ENCODE data around the gene UNC5C. TPM values are rescaled to one million over a fixed set of nuclear protein-coding genes. Genes with fewer than 3 reads are reported as not detected.

Gene UNC5C
- polyA plus RNA-seq, 1 of the 3 experiments (the other 2 are of a cell fraction), result 3.3 TPM

DNA sequence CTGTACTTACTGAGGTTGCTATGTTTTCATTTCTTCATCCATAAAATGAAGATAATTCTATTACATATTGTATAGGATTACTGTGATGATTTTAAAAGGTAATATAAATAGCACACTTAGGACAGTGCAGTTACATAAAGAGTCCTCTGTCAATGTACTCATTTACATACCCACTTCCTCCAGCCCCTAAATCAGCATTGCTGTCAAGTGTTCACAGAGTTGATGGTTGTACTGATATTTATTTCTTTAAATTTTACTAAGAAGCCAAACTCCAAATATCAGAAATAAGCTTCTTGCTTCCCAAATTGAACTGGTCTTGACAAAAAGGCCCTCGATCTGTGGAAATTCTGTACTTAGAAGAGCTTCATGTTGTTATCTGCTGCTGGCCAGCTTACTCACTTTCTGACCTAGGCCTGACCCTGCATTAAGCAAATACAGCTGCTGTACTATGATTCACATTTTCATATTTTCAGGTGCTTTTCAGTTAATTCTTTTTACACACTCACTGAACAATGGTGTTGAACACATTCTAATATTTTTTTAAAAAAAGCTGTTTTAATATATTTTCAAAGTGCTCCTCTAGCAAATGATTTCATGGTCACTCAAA, 259.6 kb downstream of the UNC5C start (continued):
- no peak for TF ChIP-seq USF2 (IDR thresholded peaks at IDR 0.05; ENCODE audit: borderline replicate concordance, low read depth, low read length)
- TF ChIP-seq, protein P1, sequence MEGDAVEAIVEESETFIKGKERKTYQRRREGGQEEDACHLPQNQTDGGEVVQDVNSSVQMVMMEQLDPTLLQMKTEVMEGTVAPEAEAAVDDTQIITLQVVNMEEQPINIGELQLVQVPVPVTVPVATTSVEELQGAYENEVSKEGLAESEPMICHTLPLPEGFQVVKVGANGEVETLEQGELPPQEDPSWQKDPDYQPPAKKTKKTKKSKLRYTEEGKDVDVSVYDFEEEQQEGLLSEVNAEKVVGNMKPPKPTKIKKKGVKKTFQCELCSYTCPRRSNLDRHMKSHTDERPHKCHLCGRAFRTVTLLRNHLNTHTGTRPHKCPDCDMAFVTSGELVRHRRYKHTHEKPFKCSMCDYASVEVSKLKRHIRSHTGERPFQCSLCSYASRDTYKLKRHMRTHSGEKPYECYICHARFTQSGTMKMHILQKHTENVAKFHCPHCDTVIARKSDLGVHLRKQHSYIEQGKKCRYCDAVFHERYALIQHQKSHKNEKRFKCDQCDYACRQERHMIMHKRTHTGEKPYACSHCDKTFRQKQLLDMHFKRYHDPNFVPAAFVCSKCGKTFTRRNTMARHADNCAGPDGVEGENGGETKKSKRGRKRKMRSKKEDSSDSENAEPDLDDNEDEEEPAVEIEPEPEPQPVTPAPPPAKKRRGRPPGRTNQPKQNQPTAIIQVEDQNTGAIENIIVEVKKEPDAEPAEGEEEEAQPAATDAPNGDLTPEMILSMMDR (IDR thresholded peaks at IDR 0.05), result no peak
- TF ChIP-seq FOXM1 (IDR thresholded peaks at IDR 0.05; ENCODE audit: low read depth), result no peak
- TF ChIP-seq RFX5 (IDR thresholded peaks at IDR 0.05; ENCODE audit: low read length), result no peak
- no peak for TF ChIP-seq PBX3 (IDR thresholded peaks at IDR 0.05)
- TF ChIP-seq MXI1 (IDR thresholded peaks at IDR 0.05; ENCODE audit: low read depth, low read length), result no peak

DNA sequence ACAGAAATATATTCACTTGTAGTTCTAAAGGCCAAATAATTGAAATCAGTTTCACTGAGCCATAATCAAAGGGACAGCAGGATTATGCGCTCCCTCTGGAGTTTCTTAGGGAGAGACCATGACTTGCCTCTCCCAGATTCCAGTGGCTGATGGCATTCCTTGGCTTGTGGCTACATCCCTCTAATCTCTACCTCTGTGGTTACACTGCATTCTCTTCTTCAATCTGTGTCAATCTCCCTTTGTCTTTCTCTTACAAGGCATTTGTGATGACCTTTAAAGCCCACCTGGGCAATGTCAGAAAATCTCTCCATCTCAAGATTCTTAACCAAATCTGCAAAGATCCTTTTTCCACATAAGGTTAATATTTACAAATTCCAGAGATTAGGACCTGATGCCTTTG, 260.2 kb downstream of the UNC5C start:
- Histone ChIP-seq H3K9me2 (no peaks in the 10 kb centered on the region), H3K27me3 (ENCODE audit: insufficient read depth) (no peaks in the 10 kb centered on the region), H3K36me3 (replicated peaks in 1 of 2; ENCODE audit: control insufficient read depth in 1 of 2, insufficient read depth in 2 of 2, low read length in 1 of 2) (peaks cover 0 to 8% of the 10 kb centered on the region in 2 experiments), H3K9ac (no peak overlapping the region), H3K4me1 (ENCODE audit: control insufficient read depth in 1 of 2, insufficient read depth in 2 of 2, low read depth in 1 of 2, low read length in 1 of 2) (peaks cover 3 to 9% of the 10 kb centered on the region in 2 experiments; a peak in 2 of 4 replicates), H3K4me2 (no peak overlapping the region), H3K79me2 (ENCODE audit: insufficient read depth) (no peaks in the 10 kb centered on the region), H3K27ac (ENCODE audit: low read depth in 2 of 2, low read length in 1 of 2) (no peak overlapping the region; a peak in 1 of 4 replicates), H3K4me3 (ENCODE audit: low read depth in 2 of 2, low read length in 1 of 2) (no peak overlapping the region), H3K9me3 (no peaks in the 10 kb centered on the region), H2AFZ (ENCODE audit: low read depth) (no peak overlapping the region), H3F3A (replicated peaks; ENCODE audit: insufficient read depth) (no peaks in the 10 kb centered on the region), H4K20me1 (ENCODE audit: insufficient read depth) (no peaks in the 10 kb centered on the region)
- 100% methylated on average over 1 of the region's 1 CpG for WGBS (ENCODE audit: low lambda C conversion rate)
- TF ChIP-seq SIN3A (IDR thresholded peaks at IDR 0.05; ENCODE audit: borderline replicate concordance, low read depth, low read length) (no peak), USF1 (IDR thresholded peaks at IDR 0.05; ENCODE audit: borderline replicate concordance, low read depth) (no peak), JUND (IDR thresholded peaks at IDR 0.05) (no peak), RAD21 (IDR thresholded peaks at IDR 0.05; ENCODE audit: low read length) (no peak), NRF1 (IDR thresholded peaks at IDR 0.05; ENCODE audit: low read depth, low read length) (no peak), ELF1 (IDR thresholded peaks at IDR 0.05) (no peak), USF2 (IDR thresholded peaks at IDR 0.05; ENCODE audit: borderline replicate concordance, low read depth, low read length) (no peak), RCOR1 (IDR thresholded peaks at IDR 0.05; ENCODE audit: low read length) (no peak)
- TF ChIP-seq, protein P2, sequence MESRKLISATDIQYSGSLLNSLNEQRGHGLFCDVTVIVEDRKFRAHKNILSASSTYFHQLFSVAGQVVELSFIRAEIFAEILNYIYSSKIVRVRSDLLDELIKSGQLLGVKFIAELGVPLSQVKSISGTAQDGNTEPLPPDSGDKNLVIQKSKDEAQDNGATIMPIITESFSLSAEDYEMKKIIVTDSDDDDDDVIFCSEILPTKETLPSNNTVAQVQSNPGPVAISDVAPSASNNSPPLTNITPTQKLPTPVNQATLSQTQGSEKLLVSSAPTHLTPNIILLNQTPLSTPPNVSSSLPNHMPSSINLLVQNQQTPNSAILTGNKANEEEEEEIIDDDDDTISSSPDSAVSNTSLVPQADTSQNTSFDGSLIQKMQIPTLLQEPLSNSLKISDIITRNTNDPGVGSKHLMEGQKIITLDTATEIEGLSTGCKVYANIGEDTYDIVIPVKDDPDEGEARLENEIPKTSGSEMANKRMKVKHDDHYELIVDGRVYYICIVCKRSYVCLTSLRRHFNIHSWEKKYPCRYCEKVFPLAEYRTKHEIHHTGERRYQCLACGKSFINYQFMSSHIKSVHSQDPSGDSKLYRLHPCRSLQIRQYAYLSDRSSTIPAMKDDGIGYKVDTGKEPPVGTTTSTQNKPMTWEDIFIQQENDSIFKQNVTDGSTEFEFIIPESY (IDR thresholded peaks at IDR 0.05; ENCODE audit: borderline replicate concordance, low read depth), result no peak
- DNase-seq, result no peak
- ChIA-PET CTCF (interaction anchor here (1.2 to 1.5 kb wide), 2 partner anchors 28 to 84 kb away, joined by 3 read pairs; no protein-coding TSS in a partner anchor), POLR2A (no interaction called here)
